ENCODE measurements around the gene HSPA12B. TPM values are rescaled to one million over a fixed set of nuclear protein-coding genes. Genes with fewer than 3 reads are reported as not detected.
A peak's percentile ranks its signal among the peaks of the same experiment; 100 is the strongest.

HSPA12B gene
- total RNA-seq, 1 experiment from 2014 or later: 0.17 TPM

DNA sequence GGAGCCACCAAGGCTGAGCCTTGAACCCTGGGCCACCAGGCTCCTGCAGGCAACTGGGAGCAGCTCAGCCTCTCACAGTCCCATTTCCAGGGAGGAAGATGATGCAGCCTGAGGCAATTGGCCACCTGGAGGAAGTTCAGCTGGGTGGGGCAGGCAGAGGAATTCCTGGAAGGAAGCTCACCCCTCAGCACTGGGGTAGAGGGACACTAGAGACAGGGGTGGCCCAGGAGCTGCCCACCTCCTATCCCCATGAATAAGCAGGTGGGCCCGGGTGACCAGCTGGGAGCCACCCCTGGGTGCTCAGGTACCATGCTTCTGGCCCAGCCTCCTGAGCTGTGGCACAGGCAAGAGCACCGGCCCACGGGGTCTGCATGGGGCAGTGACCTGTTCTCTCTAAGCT is 3.6 kb upstream of the HSPA12B start:
- no peak for DNase-seq (ENCODE audit: low read depth)

DNA sequence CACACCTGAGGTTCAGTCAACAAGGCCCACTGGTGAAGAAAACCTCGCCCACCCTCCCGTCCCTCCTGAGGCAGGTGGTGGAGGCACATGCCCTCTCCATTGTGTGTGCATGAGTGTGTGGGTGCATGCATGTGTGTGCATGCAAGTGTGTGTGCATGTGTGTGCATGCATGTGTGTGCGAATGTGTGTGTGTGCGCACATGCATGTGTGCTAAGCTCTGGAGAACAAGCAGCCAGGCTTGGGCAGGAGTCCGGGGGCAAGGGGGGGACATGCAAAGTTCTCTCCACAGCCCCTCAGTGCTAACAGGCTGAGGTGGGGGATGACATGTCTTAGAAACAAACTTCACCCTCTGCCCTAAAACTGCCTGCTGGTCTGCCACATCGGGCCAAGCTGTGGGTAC is 3.1 kb upstream of the HSPA12B start:
- no peak for DNase-seq (ENCODE audit: low read depth)

DNA sequence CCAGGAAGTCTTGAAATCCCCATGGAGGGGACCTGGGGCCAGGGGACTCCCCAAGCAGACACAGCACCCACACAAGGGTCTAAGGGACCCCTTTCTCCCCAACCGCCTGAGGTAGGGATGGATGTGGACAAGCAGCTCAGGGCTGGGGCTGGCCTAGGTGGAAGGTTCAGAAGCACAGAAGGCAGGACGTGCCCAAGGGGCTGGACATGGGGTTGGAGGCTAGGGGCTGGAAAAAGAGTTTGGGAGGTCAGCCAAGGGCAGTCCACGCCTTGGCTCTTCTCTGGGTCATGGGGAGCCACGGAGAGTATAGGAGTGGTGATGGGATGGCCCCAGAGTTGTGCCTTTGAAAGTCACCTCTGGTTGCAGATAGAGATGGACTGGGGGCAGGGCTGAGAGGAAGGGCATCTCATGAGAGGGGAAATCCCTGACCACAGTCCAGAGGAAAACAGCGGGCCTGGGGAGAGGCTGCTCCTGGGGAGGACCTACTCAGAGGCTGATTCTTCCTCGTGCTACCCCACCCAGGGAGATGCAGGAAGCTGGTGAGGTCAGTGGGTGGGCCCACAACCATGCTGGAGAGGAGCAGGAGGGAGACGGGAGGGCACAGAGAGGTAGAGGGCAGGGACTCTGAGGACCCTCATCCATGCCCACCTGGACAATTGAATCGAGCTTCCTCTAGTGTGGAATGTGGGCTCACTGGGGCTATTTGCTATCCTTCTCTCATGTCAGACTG is 2.5 kb upstream of the HSPA12B start:
- DNase-seq (ENCODE audit: low read depth): peak; percentile 27

DNA sequence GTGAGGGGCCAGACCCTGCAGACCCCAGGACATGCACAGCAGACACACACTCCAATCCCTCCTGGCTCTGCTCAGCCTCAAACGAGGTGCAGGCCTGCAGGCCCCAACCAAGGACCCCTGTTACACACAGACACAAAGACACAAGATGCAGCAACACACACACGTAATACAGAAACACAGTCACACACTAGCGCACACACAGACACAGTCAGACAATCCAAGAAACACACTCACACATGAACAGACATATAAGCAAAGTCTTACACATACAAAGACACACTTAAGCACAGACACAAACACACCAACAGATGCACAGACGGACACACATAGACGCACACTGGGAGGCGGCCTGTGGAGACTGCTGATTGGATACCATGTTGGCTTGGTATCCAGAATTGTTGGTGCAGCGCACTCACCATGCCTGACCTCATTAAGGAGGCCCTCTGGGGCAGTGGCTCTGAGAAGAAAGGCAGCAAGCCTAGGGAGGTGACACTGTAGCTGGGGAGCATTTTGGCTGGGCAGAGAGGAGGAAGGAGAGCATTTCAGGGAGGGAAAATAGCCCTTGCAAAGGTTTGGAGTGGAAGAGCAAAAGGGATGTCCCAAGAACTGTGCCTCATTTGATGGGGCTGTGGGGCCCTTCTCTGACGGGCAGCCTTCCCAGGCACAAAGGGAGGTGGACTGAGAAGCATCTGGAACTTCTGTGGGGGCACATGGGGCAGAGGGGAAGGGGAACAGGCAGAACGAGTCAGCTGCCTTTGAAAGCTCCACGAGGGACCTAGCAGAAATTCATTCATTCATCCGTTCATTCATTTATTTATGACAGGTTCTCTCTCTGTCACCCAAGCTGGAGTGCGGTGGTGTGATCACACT is 1.4 kb upstream of the HSPA12B start:
- DNase-seq (ENCODE audit: low read depth): no peak

DNA sequence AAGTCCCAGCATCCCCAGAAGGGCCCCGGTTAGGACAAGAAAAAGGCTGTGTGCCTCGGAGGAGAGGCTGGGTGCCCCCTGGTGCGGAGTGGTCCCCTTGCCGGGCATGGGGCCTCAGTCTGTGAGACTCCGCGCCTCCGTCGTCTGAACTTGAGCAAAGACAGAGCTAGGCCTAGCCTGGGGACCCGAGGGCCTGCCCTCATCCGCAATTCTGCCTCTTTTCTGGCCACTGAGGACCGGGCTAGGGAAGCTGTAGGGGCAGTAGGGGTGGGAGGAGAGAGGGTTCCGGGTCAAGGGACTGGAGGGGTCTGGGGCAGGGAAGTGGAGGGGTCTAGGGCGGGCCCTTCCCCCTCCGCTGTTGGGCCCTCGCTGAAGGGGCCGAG is 550 bp upstream of the HSPA12B start:
- no peak for DNase-seq (ENCODE audit: low read depth)

DNA sequence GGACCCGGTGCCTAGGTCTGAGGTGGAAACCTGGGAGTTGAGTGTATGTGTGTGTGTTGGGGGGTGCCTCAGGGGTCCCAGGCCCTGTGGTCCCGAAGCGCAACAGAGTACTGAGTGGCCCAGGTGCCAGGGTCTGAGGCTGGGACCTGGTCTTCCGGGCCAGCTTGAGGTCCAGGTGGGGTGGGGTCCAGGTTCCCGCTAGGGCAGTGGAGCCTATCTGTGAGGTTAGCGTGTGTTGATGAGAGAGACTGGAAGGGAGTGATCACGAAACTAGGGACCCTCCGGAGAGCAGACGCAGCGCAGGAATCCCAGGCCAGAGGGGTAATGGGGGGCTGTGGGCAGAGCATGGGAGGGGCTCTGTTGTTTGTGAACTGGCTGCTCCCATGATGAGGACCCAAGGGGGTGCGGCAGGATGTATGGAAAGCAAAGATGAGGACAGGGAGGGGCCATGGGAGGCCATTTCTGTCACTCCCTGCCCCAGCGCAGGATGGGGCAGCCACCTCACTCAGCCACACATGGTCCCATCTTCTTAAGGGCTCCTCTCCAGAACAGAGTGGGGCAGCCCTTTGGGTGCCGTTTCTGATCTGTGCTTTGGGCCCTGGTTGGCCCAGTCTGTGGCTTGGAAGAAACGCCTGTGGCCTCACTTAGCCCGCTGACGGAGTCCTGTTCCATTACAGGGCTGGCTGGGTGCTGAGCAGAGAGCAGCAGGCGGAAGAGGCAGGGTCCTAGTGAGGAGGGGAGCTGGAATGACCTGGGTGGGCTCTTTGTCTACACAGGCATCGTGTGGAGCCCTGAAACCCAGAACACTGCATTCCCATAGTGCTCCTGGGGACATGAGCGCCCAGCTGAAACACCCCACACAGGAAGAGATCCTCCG is 872 bp downstream of the HSPA12B start:
- DNase-seq (ENCODE audit: low read depth): no peak

DNA sequence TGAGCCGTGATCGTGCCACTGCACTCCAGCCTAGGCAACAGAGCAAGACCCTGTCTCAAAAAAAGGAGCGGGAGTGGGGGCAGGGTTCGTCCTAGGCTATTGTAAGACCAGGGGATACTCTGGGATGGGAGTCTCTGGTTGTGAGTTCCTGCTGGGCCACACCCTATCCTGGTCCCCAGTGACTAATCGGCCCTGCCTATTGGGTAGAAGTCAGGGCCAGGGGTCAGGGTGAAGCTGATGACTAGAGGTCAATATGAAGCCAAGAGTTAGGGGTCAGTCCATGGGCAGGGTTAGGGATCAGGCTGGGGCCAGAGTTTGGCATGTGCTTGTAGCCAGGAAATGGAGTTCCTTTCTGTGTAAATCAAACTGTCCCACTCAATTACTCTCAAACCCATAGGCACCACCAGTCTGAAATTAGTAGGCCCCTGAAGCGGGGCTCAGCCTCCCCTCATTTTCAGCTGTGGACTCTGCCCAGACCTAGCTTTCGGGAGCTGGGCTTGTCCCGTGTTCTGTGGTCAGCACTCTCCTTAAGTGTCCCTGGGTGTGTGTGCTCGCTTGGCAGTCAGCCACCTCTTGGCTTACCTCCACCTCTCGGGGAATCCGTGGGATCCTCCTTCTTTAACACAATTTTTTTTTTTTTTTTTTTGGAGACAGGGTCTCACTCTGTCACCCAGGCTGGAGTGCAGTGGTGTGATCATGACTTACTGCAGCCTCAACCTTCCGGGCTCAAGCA is 1.8 kb downstream of the HSPA12B start:
- DNase-seq (ENCODE audit: low read depth): no peak

DNA sequence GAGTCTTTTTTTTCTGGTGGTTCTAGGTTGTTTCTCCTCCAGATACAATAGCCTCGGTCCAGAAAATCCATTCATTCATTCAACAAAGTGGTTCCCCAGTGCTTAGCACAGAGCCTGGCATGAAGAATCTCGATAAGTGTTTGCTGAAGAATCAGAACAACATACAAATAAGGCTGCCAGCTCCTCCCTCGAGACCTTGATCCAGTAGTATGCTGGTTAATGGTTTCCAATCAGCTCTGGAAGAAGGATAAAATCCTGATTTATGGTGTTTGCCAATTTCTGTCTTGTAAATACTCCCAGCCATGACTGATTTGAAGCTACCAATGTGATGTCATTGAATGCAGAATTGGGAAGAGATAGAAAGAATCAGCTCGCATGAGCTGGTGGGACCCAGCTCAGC is 3.3 kb downstream of the HSPA12B start:
- no peak for DNase-seq (ENCODE audit: low read depth)

DNA sequence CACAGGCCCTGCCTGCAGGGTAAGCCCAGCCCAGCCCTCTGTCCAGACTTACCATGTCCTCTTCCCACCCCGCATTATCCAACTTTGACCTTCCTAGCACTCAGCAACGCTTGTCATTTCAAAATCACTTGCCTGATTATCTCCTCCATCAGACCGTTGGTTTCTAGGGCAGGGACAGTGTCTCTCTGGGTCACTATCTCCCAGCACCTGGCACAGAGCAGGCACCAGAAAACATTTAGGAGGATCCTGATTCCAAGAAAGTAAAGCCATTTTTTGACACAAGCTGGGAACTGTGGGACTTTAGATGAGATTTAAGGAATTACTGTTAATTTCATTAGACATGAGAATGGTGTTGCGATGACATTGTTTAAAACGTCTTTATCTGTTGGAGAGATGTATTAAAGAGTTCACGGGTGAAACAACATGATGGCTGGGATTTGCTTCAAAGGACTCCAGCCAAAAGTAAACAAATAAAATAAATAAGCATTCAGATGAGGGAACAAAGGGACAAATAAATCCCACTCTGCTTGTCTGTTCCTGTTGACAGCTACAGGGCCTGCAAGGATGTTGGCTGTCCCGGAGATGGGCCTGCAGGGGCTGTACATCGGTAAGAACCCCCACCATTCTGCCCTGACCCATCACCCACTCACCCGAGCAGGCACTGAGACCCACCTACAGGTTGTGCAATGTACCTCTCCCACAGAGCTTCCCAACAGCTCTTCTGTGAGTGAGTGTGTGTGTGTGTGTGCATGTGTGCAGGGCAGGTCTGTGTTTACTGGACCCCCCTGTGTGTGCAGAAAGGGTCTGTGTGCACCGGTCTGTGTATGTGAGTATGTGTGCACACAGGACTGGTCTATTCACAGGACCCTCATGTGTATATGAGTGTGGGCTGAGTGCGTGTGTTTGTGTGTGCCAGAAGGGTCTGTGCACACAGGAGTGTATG is 5.9 kb downstream of the HSPA12B start:
- no peak for DNase-seq (ENCODE audit: low read depth)

DNA sequence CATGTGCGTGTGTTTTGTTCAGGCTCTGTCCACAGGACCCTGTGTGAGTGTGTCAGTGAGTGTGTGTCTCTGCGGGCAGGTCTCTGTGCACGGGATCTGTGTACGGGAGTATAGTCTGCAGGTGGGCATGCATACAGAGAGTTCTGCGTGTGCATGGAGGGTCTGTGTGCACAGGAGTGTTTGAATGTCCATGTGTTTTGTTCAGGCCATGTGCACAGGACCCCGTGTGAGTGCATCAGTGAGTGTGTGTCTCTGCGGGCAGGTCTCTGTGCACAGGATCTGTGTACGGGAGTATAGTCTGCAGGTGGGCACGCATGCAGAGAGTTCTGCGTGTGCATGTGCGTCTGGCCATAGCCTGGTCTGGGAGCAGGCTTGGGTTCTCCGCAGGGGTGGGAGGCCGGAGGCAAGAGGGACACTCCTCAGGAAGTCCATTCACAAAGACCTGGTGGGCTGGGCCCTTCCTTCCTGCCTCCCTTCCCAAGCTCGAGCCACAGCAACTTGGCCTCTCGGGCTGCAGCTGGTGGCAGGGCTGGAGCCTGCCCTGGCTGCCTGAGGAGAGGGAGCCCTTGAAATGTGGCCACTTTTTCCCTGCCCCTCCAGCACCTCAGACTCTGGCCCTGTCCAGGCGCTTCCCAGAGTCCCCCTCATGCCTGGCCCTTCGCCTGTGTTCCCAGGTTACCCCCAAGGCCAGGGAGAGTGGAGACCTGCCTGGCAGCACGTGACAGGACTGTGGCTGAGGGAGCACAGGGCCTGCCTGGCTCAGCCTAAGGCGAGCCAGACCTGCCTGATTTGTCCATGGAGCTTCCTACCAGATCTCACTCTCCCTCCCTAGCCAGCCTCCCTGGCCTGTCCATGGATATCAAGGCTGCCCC is 6.8 kb downstream of the HSPA12B start:
- DNase-seq (ENCODE audit: low read depth): no peak

DNA sequence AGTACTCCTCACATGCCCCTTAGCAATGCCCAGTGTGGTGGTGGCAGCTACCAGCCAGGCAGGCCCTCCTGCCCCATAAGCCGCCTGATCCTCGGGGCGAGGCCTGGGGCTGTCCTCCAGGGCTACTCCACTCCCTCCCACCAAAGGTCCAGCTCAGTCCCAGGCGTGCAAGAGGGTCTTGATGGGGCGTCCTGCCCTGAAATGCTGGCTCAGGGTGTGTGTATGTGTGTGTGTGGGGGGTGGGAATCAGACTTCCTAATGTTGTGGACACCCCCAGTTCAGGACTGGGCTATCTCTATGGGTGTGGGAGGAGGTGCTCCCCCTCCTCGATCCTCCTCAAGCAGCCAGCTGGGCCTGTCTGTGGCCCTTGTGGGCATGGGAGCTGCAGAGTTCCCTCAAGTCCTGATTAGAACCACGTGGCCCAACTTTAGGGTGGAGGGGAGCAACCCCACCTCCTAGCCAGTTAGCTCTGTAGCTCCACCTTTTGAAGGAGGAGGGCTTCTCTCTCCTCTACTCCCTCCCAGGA is 7.5 kb downstream of the HSPA12B start:
- no peak for DNase-seq (ENCODE audit: low read depth)

DNA sequence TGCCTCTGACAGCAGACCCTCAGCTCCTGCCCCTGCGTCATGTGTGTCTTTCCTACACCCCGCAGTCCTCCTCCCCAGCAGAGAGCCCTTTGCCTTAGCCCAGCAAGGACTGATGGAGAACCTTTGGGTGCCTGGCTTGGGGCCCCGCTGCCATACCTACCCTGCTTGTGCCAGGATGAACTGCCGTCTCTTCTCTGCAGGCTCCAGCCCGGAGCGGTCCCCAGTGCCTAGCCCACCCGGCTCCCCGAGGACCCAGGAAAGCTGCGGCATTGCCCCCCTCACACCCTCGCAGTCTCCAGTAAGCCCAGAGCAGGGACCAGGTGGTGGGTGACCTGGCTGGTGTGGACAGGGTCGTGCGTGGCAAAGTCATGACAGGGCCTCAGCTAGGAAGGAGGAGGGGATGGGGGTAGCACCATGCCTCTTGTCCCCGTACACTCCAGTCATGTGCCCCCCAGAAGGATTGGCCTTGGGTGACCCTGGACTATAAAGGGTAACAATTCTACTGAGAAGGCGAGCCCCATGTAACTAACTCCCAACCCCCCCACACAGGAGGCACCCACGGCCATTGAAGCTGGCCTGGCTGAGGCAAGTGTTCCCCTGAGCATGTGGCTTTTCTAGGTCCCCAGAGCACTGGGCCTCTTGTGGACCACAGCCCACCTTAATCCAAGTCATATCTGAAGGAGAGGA is 8.3 kb downstream of the HSPA12B start:
- DNase-seq (ENCODE audit: low read depth): no peak

DNA sequence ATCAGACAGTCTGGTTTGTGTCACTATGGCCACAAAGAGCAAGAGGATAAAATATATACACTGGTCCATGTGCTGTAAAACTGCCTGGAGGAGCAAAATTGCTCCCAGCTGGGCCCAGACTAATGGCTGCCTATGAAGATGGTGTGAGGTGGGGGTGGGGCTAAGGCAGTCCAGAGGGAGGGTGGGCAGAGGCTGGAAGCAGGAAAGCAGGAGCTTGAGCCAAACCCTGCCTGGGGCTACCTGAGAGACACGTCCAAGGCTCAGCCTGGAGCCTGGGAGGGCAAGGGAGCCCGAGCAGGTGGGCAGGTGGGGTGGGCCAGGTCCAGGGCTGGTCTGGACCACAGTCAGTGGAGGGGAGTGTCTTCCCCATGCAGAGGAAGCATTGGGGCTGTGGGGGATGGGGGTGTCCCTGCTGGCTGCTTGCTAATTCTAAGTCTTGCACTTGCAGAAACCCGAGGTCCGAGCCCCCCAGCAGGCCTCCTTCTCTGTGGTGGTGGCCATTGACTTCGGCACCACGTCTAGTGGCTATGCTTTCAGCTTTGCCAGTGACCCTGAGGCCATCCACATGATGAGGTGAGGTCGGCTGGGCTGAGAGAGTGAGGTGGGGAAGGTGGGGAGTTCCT is 9.5 kb downstream of the HSPA12B start:
- no peak for DNase-seq (ENCODE audit: low read depth)

DNA sequence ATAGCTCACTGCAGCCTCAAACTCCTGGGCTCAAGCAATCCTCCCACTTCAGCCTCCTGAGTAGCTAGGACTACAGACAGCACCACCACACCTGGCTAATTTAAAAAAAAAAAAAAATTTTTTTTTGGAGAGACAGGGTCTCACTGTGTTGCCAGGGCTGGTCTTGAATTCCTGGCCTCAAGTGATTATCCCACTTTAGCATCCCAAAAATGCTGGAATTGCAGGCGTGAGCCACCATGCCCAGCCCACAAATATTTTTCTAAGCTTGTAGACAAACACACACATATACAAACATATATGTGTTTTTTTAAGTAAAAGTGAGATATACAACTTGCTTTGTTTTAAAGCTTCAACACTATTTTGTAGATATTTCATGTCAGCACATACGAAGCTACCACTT is 10.8 kb downstream of the HSPA12B start:
- no peak for DNase-seq (ENCODE audit: low read depth)

DNA sequence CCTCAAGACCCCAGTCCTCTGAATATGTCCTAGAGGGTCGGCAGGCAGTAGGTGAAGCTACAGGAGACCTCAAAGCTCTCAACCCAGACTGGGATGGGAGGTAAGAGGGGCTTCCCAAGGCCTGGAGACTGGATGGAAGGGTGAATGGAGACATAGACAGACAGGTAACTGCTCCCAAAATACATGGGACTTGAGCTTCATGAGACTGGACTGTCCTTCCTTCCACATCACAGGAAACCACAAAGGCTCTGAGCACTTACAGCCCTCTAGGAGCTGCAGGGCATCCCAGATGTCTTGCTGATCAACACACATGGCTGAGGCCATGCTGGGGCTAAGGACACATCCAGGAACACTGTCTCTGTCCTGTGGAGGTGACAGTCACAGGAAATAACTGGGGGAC is 11.6 kb downstream of the HSPA12B start:
- no peak for DNase-seq (ENCODE audit: low read depth)

DNA sequence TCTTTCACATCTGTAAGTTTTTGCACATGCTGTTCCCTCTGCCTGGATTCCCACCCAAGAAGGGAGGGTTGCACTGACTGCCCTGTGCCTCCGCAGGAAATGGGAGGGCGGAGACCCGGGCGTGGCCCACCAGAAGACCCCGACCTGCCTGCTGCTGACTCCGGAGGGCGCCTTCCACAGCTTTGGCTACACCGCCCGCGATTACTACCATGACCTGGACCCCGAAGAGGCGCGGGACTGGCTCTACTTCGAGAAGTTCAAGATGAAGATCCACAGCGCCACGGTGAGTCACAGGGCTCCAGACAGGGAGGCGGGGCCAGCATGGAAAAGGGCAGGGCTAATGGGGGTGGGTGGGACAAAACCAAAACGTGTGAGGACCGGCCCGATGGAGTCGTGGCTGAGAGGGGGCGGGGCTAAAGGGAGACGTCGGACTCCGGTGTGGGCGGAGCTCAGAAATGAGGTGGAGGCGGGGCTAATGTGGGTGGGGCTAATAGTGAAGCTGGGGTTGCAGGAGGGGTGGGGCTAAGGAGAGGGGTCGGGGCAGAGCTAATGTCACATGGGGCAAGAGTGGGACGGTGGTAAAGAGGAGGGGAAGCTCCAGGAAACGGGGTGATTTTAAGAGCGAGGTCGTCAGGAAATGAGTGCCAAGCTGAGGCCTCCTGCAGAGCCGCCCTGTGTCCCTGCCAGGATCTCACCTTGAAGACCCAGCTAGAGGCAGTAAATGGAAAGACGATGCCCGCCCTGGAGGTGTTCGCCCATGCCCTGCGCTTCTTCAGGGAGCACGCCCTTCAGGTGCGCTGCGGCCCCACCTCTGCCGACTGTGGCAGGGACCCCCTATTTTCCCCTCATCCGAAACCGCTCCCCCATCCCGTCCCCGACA is 12.6 kb downstream of the HSPA12B start:
- peak; percentile 65 for DNase-seq (ENCODE audit: low read depth)

DNA sequence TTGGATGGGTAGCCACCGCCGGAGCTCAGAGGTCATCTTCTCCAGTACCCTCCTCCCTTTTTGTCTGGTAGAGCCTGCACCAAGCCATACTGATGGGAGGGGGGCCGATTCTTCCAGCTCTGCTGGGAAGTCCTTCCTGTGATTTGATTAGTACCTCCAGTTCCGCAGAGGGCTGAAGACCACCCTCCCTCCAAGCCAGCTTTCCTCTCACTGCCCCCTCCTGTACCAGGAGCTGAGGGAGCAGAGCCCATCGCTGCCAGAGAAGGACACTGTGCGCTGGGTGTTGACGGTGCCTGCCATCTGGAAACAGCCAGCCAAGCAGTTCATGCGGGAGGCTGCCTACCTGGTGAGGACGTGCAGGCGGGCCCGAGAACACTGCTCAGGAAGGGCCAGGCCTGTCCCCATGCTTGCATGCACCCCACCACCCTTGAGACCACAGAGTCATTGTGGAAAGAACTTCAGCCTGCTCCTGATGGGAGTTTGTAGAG is 13.2 kb downstream of the HSPA12B start:
- DNase-seq (ENCODE audit: low read depth): no peak

Data from Daoy (cell line).